Fibroblast of gingiva (primary cell): Measurements from ENCODE around the gene TTC34.

ENCODE experiments used
- DNase-seq: peaks from one replicate; pipeline ENCODE4 v3.0.0-alpha.2; 2011; ENCODE audit warnings: low read depth

The TTC34 gene

DNA sequence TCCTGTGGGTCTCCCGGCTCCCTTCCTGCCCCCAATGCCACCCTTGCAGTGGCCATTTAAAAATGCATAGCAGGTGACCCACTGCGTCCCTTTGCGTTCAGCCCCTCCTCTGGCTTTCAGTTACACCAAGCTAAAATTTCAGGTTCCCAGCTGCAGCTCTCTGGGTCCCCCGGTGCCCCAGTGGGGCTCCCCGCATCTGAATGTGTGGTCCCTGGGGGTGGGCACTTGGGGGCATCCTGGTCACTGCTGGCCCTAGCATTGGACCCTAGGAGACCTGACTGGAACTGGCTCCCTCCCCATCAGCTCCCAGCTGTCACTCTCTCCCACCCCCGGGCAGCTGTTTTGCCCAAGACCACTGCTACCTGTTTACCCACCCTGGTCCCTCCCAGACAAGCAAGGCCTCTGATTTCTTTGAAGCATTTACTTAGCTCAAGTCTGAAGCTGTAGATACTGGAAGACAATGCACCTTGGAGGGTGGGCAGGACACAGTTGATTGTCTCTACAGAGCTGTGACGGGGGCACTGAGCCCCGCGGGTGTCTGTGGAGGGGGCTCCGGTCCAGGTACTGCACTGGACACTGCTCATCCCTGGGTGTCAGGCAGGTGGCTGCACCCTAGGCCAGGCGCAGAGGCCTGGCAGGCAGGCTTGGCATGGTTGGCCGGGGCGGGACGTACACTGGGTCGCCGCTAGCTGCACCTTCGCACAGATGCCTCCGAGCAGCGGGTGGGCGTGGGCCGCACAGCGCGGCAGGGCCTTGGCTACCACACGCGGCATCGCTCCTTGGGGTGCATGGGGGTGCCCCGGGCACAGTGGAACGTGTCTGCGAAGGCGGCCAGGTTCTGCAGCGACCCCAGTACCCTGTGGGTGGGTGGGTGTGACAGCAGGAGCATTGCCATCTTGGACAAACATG, 211.0 kb downstream of the TTC34 start:
- DNase-seq: no peak

DNA sequence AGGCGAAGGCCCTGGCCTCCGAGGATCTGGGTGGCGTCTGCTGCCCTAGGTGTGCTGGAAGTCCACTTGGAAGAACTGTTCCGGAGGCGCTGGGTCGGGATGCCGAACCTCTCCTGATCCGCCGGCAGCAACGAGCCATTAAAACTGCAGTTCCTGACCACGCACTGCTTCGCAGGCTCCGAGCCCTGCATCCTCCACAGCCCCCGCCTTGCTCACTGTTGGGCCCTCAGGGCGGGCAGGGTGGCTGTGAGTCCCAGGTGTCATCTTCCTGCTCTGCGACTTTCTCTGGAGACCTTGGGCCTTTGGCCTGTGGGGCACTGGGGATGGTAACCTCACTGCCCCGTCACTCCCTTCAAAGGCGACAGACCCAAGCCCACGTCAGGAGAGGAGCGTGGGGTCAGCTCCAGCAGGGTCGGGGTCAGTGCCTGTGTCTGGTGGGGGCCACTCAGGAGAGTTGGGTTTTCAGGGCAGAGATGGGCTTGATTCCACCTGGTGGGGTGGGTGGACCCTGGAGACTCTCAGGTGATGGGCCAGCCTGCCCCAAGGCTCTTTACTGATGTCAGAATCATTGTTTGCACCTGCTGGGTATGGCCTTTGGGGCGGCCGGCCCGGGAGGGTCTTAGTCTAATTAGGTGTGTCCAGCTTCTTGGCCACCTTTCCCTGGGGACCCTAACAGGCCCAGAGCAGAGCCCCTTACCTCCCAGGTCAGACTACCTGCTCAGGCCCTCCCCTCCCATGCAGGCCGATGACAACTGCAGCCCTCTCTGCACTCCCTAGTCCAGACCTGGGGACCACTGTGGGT, 211.9 kb downstream of the TTC34 start:
- DNase-seq: no peak

DNA sequence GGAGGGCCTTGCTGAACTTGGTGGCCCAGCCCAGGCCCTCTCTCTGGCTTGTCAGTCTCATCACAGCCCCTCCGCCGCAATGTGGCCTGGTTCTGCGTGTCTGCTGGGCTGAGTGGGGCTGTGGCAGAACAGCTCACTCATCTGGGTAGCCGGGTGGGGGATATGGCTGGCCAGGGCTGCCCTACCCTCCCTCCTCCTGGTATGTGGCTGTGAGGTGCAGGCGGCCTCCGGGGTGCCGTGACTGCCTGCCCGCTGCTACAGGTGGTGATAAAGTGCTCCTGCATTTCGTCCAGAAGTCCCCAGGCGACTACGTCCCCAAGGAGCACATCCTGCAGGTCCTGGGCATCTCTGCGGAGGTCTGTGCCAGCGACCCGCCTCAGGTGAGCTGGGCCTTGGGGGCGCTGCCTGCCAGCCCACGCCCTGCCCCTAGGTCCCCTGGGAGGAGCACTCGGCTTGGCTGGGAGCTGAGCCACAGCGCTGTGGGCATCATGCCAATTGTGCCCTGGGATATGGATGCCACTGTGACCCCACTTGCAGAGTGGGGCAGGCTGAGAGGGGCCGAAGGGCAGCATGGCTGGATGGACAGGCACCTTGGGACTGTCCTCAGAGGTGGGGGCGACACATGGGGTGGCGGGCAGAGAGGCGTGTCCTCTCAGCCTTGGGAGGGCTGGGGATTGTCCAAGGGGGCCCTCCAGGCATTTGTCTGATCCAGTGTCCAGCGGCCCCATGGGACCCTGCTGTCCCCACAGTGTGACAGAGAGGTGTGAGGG, 212.6 kb downstream of the TTC34 start:
- no peak for DNase-seq

DNA sequence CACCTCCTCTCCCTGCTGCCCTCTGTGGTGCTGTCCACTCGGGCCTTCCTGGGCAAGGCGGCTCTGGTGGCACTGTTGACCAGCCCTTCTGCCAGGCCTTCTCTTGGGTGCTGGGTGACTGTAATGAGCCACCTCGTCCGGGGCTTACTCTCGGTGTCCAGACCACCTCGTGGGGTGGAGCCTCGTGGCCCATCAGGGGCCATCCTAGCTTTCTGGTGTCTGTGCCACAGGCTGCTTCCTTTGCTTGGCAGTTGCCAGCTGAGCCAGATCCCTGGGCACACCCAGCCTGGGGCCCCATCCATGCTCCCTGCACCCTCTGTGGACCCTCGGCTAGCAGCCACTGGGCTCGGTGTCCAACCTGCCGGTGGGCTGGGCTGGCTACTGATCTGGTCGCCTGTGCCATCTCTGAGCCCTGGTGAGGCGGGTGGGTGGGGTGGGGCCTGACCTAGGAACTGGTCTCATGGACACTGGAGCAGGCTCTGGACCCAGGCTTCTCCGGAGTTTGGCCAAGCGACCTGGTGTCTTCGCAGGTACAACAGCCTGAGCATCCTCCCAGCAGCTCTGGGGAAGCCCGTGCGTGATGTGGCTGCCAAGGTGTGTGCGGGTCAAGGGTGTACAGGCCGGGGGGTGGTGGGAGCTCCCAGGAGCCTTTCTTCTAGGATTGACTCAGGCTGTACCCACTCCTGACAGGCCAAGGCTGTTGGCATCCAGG, 213.5 kb downstream of the TTC34 start:
- DNase-seq: no peak

DNA sequence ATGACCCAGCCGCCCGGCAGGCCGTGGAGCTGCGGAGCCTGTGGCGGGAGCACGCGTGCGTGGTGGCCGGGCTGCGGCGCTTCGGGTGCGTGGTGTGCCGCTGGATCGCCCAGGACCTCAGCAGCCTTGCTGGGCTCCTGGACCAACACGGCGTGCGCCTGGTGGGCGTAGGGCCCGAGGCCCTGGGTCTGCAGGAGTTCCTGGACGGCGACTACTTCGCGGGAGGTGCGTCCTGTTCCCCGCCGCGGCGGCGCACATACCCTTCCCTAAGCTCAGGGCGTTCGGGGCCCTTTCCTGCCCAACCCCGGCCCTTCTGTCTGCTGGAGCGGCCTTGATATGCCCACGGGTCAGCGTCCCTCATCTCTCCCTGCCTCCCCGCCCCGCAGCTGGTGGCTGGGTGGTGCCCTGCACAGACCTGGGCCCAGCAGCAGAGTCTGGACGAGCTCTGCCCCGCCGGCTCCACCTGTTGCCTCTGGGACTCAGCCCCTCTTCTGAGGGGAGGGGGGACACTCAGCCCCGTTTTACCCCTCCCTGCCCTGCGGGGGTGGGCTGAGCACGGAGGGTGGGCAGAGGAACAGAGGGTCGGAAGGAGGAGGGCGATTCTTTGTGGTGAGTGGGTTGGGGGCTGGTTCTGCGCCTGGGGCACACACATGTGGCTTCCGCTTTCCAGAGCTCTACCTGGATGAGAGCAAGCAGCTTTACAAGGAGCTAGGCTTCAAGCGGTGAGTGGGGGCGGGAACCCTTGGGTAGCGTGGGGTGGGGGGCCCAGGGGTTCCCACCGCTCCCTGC, 214.2 kb downstream of the TTC34 start:
- peak; percentile 10 for DNase-seq

- DNase-seq: peak; percentile 100
These were observed 215.1 kb downstream of the TTC34 start, which contains the start of gene PRXL2B for GRCh38 chr1:2586154-2587070. PRXL2B (plus strand) TSS chr1:2586777; CDS start chr1:2586886, 109 bp downstream.
